Measurements from ENCODE around the gene CAMKK1. TPM values are rescaled to one million over a fixed set of nuclear protein-coding genes. Genes with fewer than 3 reads are reported as not detected.

Gene CAMKK1
- total RNA-seq, 2 donors from 2014 or later = 9.2 to 9.3 TPM

DNA sequence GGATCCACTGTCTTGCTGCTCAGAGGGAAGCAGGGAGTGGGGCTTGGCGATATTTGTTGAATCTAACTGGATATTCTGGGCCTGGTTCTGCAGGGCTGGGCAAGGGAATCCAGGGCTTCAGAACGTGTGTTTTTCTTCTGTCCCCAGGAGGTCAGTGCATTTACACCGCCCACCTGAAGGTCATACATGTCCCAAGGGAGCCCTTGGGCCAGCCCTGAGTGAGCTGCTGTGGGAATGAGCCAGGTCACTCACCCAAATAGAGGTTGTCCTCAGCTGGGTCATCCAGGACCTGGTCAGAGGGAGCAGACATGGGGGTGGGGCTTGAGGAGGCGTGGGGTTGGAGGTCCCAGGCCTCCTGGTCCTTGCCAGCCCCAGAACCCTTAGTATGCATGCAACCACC is 10.6 kb downstream of the CAMKK1 start:
- ATAC-seq (no peak), DNase-seq (no peak)
- no peak for TF ChIP-seq POLR2A (IDR thresholded peaks at IDR 0.05)
- TF ChIP-seq, protein P1, sequence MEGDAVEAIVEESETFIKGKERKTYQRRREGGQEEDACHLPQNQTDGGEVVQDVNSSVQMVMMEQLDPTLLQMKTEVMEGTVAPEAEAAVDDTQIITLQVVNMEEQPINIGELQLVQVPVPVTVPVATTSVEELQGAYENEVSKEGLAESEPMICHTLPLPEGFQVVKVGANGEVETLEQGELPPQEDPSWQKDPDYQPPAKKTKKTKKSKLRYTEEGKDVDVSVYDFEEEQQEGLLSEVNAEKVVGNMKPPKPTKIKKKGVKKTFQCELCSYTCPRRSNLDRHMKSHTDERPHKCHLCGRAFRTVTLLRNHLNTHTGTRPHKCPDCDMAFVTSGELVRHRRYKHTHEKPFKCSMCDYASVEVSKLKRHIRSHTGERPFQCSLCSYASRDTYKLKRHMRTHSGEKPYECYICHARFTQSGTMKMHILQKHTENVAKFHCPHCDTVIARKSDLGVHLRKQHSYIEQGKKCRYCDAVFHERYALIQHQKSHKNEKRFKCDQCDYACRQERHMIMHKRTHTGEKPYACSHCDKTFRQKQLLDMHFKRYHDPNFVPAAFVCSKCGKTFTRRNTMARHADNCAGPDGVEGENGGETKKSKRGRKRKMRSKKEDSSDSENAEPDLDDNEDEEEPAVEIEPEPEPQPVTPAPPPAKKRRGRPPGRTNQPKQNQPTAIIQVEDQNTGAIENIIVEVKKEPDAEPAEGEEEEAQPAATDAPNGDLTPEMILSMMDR (IDR thresholded peaks at IDR 0.05) = no peak
- no peak overlapping the region for H3K27ac ChIP-seq
- no peaks in the 10 kb centered on the region for H3K4me1 ChIP-seq
- intact Hi-C loops (cut with DNase I) = no loop called here
- no peak overlapping the region for H3K4me3 ChIP-seq
- H3K27me3 ChIP-seq = no peaks in the 10 kb centered on the region
- no peaks in the 10 kb centered on the region for H3K36me3 ChIP-seq (replicated peaks in 1 of 2; ENCODE audit: insufficient read depth in 1 of 2, low read depth in 2 of 2)
- 71 to 82% methylated on average over 2 to 4 of the region's 4 CpGs for WGBS, 2 donors
- no peaks in the 10 kb centered on the region for H3K9me3 ChIP-seq

DNA sequence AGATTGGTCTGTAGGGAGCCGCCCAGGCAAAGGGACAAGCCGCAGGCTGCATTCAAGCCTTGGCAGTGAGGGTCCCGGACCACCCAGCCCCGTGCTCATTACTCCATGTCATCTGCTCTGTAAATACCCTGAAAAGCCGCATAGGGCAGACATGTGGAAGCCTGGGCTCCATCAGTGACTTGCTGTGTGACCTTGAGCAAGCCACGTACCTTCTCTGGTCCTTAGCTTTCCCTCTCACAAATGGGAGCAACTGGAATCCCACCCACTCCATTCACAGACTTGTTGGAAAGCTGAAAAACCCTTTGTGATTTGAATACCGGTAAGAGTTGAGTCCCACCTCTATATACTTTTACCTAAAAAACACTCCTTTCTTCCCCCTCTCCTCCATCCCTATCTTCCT is 11.9 kb downstream of the CAMKK1 start:
- Histone ChIP-seq H3K4me1 (no peaks in the 10 kb centered on the region), H3K27ac (no peak overlapping the region), H3K4me3 (no peak overlapping the region), H3K9me3 (no peaks in the 10 kb centered on the region), H3K27me3 (no peaks in the 10 kb centered on the region), H3K36me3 (replicated peaks in 1 of 2; ENCODE audit: insufficient read depth in 1 of 2, low read depth in 2 of 2) (no peaks in the 10 kb centered on the region)
- ATAC-seq = no peak
- intact Hi-C loops (cut with DNase I) = no loop called here
- TF ChIP-seq POLR2A (IDR thresholded peaks at IDR 0.05) = no peak
- TF ChIP-seq, protein P1 (IDR thresholded peaks at IDR 0.05) = no peak
- DNase-seq = no peak
- WGBS, 2 donors = 85 to 88% methylated on average over 7 of the region's 7 CpGs

DNA sequence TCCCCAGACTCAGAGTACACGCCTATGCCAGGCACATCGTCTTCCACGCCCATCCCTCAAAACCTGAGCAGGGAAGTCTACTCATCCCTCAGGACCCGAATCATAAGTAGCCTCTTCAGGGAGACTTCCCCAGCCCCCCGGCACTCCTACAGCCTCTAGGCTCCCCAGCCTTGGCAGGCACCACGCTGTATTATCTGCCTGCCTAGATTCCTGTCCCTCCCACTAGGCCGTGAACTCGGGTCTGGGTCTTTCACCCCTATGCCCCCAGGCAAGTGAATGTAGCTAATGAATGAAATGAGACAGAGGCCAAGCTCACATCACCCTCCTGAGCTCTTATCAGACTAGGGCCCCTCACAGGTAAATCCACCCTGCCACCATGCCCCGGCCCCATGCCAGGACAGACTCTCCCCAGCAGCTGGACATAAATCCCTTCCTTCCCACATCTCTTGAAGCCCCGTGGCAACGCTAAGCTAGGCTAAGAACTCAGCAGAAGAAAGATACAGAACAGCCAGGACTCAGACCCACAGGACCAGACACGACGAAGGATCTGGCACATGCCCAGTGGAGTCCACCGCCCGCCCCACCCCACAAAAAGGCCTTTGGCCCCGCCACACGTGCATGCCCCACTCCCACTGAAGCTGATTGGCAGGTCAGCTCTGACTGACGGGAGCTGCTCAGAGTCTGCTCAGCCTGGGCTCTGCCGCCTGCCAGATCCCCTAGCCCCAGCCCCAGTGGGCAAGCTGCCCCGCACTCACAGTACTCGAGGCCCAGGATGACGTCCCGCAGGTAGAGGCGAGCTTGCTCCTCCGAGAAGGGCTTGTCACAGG is 13.0 kb downstream of the CAMKK1 start:
- 73 to 83% methylated on average over 18 to 21 of the region's 25 CpGs for WGBS, 2 donors
- Histone ChIP-seq H3K27me3 (no peaks in the 10 kb centered on the region), H3K36me3 (replicated peaks in 1 of 2; ENCODE audit: insufficient read depth in 1 of 2, low read depth in 2 of 2) (no peaks in the 10 kb centered on the region), H3K4me3 (no peak overlapping the region), H3K4me1 (no peaks in the 10 kb centered on the region), H3K9me3 (no peaks in the 10 kb centered on the region), H3K27ac (no peak overlapping the region)
- no peak for ATAC-seq
- intact Hi-C loops (cut with DNase I) = no loop called here
- peak in 1 of 4 donors; percentile 24 for DNase-seq
- TF ChIP-seq, protein P1 (IDR thresholded peaks at IDR 0.05) = no peak
- no peak for TF ChIP-seq POLR2A (IDR thresholded peaks at IDR 0.05)

DNA sequence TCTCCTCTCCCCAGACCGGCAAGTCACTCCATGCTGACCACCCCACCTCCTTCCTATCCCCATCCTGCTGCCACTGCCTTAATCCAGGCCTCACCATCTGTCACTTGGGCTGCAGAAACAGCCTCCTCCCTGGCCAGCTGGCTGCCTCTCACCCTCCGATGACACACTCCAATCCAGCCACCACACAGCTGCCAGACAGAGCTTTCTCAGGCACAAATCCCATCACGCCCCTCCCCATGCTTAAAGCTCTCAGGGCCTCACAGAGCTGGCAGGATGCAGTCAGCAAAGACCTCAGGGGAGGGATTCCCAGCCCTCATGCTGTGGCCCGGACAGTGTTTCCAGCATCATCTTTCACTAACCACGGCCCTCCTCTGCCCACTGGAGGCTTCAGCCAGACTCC is 13.7 kb downstream of the CAMKK1 start:
- DNase-seq = peak in 3 of 4 donors; percentile 35 to 62 (median 40)
- Histone ChIP-seq H3K9me3 (no peaks in the 10 kb centered on the region), H3K4me1 (no peaks in the 10 kb centered on the region), H3K27ac (no peak overlapping the region), H3K4me3 (no peak overlapping the region), H3K36me3 (replicated peaks in 1 of 2; ENCODE audit: insufficient read depth in 1 of 2, low read depth in 2 of 2) (no peaks in the 10 kb centered on the region), H3K27me3 (no peaks in the 10 kb centered on the region)
- TF ChIP-seq POLR2A (IDR thresholded peaks at IDR 0.05) = no peak
- TF ChIP-seq, protein P1 (IDR thresholded peaks at IDR 0.05) = no peak
- ATAC-seq = peak; percentile 33
- intact Hi-C loops (cut with DNase I) = no loop called here
- WGBS, 2 donors = 81 to 86% methylated on average over 4 to 5 of the region's 5 CpGs

DNA sequence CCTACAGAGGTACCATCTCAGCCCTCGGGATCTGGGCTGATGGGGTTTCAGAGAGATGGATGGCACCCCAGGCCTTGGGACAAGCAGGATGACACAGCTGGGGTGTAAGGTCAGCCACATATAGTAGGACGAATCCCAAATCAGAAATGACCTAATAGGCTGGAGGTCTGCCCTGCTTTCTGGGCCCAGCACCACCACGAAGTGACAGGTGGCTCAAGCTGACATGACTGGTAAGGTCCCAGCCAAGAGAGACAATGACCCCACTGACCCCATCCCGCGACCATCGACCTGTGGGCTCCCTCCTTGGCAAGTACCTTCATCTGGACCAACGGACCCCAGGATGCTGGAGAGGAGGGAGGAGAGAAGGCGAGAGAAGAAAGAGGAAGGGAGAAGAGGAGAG is 15.6 kb downstream of the CAMKK1 start:
- Histone ChIP-seq H3K4me3 (no peak overlapping the region), H3K27ac (no peak overlapping the region), H3K27me3 (no peaks in the 10 kb centered on the region), H3K4me1 (no peaks in the 10 kb centered on the region), H3K36me3 (replicated peaks in 1 of 2; ENCODE audit: insufficient read depth in 1 of 2, low read depth in 2 of 2) (peaks cover 0 to under 1% of the 10 kb centered on the region in 2 donors), H3K9me3 (no peaks in the 10 kb centered on the region)
- DNase-seq (no peak), ATAC-seq (no peak)
- intact Hi-C loops (cut with DNase I) = no loop called here
- 75 to 81% methylated on average over 8 of the region's 8 CpGs for WGBS, 2 donors
- TF ChIP-seq, protein P1 (IDR thresholded peaks at IDR 0.05) = no peak
- TF ChIP-seq POLR2A (IDR thresholded peaks at IDR 0.05) = no peak
